Measurements from ENCODE around the gene IMP4. TPM values are rescaled to one million over a fixed set of nuclear protein-coding genes. Genes with fewer than 3 reads are reported as not detected.

The IMP4 gene
- total and polyA plus RNA-seq, 2 of the 13 experiments (the other 11 are each of a cell fraction or from before 2014, with no cell fraction given) = 142 to 158 TPM

DNA sequence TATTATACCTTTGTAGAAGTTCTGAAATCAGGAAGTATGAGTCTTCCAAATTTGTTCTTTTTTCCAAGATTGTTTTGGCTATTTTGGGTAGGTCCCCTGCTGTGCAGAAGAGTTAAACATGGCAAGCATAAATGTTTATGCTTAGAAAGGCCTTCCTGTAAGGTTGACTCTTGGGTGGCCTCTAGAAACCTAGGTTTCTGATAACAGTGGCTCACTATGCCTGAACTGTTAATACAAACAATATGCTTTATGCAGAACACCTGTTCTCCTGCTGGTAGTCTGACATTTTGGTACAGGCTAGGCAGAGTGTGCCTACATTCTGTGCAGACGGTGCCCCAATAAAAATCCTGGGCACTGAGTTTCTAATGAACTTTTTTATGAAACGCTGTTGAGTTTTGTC is 23.3 kb downstream of the IMP4 start:
- no peak for FAIRE-seq
- no peak for DNase-seq (ENCODE audit: low spot score)
- Histone ChIP-seq H3K79me2 (ENCODE audit: insufficient read depth, low read length) (no peaks in the 10 kb centered on the region), H3K27me3 (ENCODE audit: control insufficient read depth in 1 of 2, insufficient read depth in 2 of 2, low read length in 2 of 2) (no peaks in the 10 kb centered on the region), H3K9me3 (ENCODE audit: low read length) (no peaks in the 10 kb centered on the region), H4K20me1 (ENCODE audit: insufficient read depth, low read length) (no peaks in the 10 kb centered on the region), H3K36me3 (replicated peaks in 1 of 2; ENCODE audit: control insufficient read depth in 1 of 2, insufficient read depth in 2 of 2, low read length in 2 of 2) (peaks cover 2 to 11% of the 10 kb centered on the region in 2 experiments; a peak in 2 of 5 replicates), H3K27ac (ENCODE audit: extremely low read length, insufficient read depth, low read length) (no peak overlapping the region), H3K9ac (ENCODE audit: insufficient read depth, low read depth, low read length) (no peak overlapping the region), H2AFZ (ENCODE audit: low read length) (no peak overlapping the region), H3K4me2 (ENCODE audit: low read depth, low read length) (no peak overlapping the region), H3K4me3 (replicated peaks in 1 of 3; ENCODE audit: insufficient read depth in 1 of 3, low read depth in 2 of 3, low read length in 3 of 3) (no peak overlapping the region), H3K4me1 (ENCODE audit: insufficient read depth, low read length) (no peaks in the 10 kb centered on the region)
- in situ Hi-C loops (cut with HindIII; ENCODE audit: extremely low pct_ligation_motif_present, low pct_unique_long_range_greater_than_20kb) = no loop called here
- CTCF ChIA-PET (ENCODE audit: low intra/inter-chr PET ratio, low total read pairs) = no interaction called here
- intact Hi-C loops (cut with micrococcal nuclease; ENCODE audit: unreplicated experiment) = no loop called here
- no peak for TF ChIP-seq ARID2 (CRISPR knock-in tag; IDR thresholded peaks at IDR 0.05; ENCODE audit: borderline replicate concordance)
- TF ChIP-seq, protein P1, sequence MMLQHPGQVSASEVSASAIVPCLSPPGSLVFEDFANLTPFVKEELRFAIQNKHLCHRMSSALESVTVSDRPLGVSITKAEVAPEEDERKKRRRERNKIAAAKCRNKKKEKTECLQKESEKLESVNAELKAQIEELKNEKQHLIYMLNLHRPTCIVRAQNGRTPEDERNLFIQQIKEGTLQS (CRISPR knock-in tag; IDR thresholded peaks at IDR 0.05) = no peak
- no peak for TF ChIP-seq HNRNPLL (IDR thresholded peaks at IDR 0.05; ENCODE audit: low read depth, low read length, poor library complexity, severe bottlenecking)
- TF ChIP-seq, protein P2, sequence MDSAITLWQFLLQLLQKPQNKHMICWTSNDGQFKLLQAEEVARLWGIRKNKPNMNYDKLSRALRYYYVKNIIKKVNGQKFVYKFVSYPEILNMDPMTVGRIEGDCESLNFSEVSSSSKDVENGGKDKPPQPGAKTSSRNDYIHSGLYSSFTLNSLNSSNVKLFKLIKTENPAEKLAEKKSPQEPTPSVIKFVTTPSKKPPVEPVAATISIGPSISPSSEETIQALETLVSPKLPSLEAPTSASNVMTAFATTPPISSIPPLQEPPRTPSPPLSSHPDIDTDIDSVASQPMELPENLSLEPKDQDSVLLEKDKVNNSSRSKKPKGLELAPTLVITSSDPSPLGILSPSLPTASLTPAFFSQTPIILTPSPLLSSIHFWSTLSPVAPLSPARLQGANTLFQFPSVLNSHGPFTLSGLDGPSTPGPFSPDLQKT (CRISPR knock-in tag; IDR thresholded peaks at IDR 0.05; ENCODE audit: borderline replicate concordance) = no peak
- TF ChIP-seq, protein P3, sequence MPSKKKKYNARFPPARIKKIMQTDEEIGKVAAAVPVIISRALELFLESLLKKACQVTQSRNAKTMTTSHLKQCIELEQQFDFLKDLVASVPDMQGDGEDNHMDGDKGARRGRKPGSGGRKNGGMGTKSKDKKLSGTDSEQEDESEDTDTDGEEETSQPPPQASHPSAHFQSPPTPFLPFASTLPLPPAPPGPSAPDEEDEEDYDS (CRISPR knock-in tag; IDR thresholded peaks at IDR 0.05) = no peak
- TF ChIP-seq ZNF20 (CRISPR knock-in tag; IDR thresholded peaks at IDR 0.05) = no peak
- TF ChIP-seq KDM4B (CRISPR knock-in tag; IDR thresholded peaks at IDR 0.05) = no peak
- TF ChIP-seq, protein P4, sequence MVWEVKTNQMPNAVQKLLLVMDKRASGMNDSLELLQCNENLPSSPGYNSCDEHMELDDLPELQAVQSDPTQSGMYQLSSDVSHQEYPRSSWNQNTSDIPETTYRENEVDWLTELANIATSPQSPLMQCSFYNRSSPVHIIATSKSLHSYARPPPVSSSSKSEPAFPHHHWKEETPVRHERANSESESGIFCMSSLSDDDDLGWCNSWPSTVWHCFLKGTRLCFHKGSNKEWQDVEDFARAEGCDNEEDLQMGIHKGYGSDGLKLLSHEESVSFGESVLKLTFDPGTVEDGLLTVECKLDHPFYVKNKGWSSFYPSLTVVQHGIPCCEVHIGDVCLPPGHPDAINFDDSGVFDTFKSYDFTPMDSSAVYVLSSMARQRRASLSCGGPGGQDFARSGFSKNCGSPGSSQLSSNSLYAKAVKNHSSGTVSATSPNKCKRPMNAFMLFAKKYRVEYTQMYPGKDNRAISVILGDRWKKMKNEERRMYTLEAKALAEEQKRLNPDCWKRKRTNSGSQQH (CRISPR knock-in tag; IDR thresholded peaks at IDR 0.05; ENCODE audit: low read depth) = no peak
- TF ChIP-seq REXO4 (CRISPR knock-in tag; IDR thresholded peaks at IDR 0.05; ENCODE audit: borderline replicate concordance) = no peak
- TF ChIP-seq, protein P5, sequence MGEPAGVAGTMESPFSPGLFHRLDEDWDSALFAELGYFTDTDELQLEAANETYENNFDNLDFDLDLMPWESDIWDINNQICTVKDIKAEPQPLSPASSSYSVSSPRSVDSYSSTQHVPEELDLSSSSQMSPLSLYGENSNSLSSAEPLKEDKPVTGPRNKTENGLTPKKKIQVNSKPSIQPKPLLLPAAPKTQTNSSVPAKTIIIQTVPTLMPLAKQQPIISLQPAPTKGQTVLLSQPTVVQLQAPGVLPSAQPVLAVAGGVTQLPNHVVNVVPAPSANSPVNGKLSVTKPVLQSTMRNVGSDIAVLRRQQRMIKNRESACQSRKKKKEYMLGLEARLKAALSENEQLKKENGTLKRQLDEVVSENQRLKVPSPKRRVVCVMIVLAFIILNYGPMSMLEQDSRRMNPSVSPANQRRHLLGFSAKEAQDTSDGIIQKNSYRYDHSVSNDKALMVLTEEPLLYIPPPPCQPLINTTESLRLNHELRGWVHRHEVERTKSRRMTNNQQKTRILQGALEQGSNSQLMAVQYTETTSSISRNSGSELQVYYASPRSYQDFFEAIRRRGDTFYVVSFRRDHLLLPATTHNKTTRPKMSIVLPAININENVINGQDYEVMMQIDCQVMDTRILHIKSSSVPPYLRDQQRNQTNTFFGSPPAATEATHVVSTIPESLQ (CRISPR knock-in tag; conservative IDR thresholded peaks at IDR 0.05) = no peak
- WGBS (ENCODE audit: low lambda C conversion rate) = 94% methylated on average over 2 of the region's 2 CpGs
- no peak for ATAC-seq
- BruUV-seq (replicated peaks) = no TSS peak
- POLR2A ChIA-PET = no interaction called here
